ENCODE measurements around the gene C10orf71. TPM values are rescaled to one million over a fixed set of nuclear protein-coding genes. Genes with fewer than 3 reads are reported as not detected.

The C10orf71 gene
- polyA plus RNA-seq, 1 of the 3 experiments (the other 2 are of a cell fraction) = not detected

DNA sequence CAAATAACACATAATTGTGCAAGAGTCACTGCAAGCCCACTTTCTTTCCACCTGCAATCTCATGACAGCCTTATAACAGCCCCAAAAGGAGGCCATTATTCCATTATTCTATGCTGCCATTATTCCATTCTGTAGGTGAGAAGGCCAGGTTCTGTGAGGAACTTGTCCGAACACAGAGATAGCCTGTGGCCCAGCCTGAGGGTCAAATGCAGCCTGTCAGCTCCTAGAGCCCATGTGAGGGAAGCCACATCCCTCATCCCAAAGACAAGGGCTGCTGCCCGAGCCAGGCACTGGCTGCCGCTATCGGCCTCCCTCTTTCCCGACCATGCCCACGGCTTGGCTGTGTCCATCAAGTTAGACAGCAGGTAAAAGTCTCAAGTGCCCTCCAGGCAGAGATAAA is 24.1 kb upstream of the C10orf71 start (continued):
- TF ChIP-seq, protein P1, sequence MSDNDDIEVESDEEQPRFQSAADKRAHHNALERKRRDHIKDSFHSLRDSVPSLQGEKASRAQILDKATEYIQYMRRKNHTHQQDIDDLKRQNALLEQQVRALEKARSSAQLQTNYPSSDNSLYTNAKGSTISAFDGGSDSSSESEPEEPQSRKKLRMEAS (IDR thresholded peaks at IDR 0.05; ENCODE audit: low read depth) = no peak
- TF ChIP-seq TCF12 (IDR thresholded peaks at IDR 0.05) (no peak), RXRA (IDR thresholded peaks at IDR 0.05; ENCODE audit: borderline replicate concordance, low read depth) (no peak), SMC3 (IDR thresholded peaks at IDR 0.05; ENCODE audit: low read depth, low read length) (no peak)
- TF ChIP-seq, protein P2, sequence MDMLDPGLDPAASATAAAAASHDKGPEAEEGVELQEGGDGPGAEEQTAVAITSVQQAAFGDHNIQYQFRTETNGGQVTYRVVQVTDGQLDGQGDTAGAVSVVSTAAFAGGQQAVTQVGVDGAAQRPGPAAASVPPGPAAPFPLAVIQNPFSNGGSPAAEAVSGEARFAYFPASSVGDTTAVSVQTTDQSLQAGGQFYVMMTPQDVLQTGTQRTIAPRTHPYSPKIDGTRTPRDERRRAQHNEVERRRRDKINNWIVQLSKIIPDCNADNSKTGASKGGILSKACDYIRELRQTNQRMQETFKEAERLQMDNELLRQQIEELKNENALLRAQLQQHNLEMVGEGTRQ (IDR thresholded peaks at IDR 0.05; ENCODE audit: borderline replicate concordance, low read depth, low read length) = no peak

DNA sequence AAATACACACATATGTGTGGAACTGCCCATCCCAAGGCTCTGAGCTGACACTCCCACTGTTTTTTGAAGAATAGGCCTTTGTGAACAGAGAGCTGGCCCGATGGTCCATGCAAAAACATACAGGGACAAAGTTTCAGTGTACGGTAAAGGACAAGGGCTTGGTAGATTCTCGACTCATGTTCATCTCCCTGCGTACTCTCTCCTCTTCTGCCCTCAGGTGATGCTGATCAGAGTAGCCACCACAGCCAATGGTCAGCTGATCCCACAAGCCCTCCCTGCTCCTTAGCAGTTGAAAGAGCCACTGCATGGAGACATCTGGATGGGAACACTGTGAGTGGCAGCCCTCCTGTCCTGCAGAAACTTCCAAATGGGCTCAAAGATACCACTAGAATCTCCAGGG is 23.1 kb upstream of the C10orf71 start:
- Histone ChIP-seq H3K4me3 (ENCODE audit: low read depth in 2 of 2, low read length in 1 of 2) (no peak overlapping the region), H3K9ac (no peak overlapping the region), H4K20me1 (ENCODE audit: insufficient read depth) (no peaks in the 10 kb centered on the region), H3K4me1 (ENCODE audit: control insufficient read depth in 1 of 2, insufficient read depth in 2 of 2, low read depth in 1 of 2, low read length in 1 of 2) (peaks cover 0 to 18% of the 10 kb centered on the region in 2 experiments; a peak in 1 of 4 replicates), H3K9me3 (no peaks in the 10 kb centered on the region), H3K4me2 (no peak overlapping the region), H3K9me2 (no peaks in the 10 kb centered on the region), H3K36me3 (replicated peaks in 1 of 2; ENCODE audit: control insufficient read depth in 1 of 2, insufficient read depth in 2 of 2, low read length in 1 of 2) (no peaks in the 10 kb centered on the region), H3F3A (replicated peaks; ENCODE audit: insufficient read depth) (no peaks in the 10 kb centered on the region), H3K27ac (ENCODE audit: low read depth in 2 of 2, low read length in 1 of 2) (no peak overlapping the region), H3K27me3 (ENCODE audit: insufficient read depth) (no peaks in the 10 kb centered on the region), H2AFZ (ENCODE audit: low read depth) (no peak overlapping the region), H3K79me2 (ENCODE audit: insufficient read depth) (no peaks in the 10 kb centered on the region)
- POLR2A ChIA-PET = no interaction called here
- CTCF ChIA-PET = no interaction called here
- TF ChIP-seq ELF1 (IDR thresholded peaks at IDR 0.05) (no peak), TCF12 (IDR thresholded peaks at IDR 0.05) (no peak), RCOR1 (IDR thresholded peaks at IDR 0.05; ENCODE audit: low read length) (no peak), SIN3A (IDR thresholded peaks at IDR 0.05; ENCODE audit: borderline replicate concordance, low read depth, low read length) (no peak), NRF1 (IDR thresholded peaks at IDR 0.05; ENCODE audit: low read depth, low read length) (no peak), RFX5 (IDR thresholded peaks at IDR 0.05; ENCODE audit: low read length) (no peak), EZH2phosphoT487 (IDR thresholded peaks at IDR 0.05; ENCODE audit: borderline replicate concordance, low read depth) (no peak), CHD2 (IDR thresholded peaks at IDR 0.05; ENCODE audit: low read length, partially characterized antibody) (no peak), MXI1 (IDR thresholded peaks at IDR 0.05; ENCODE audit: low read depth, low read length) (no peak), GABPA (IDR thresholded peaks at IDR 0.05; ENCODE audit: low read depth) (no peak)
- TF ChIP-seq, protein P3, sequence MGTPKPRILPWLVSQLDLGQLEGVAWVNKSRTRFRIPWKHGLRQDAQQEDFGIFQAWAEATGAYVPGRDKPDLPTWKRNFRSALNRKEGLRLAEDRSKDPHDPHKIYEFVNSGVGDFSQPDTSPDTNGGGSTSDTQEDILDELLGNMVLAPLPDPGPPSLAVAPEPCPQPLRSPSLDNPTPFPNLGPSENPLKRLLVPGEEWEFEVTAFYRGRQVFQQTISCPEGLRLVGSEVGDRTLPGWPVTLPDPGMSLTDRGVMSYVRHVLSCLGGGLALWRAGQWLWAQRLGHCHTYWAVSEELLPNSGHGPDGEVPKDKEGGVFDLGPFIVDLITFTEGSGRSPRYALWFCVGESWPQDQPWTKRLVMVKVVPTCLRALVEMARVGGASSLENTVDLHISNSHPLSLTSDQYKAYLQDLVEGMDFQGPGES (IDR thresholded peaks at IDR 0.05; ENCODE audit: low read depth, low read length) = no peak
- TF ChIP-seq, protein P4, sequence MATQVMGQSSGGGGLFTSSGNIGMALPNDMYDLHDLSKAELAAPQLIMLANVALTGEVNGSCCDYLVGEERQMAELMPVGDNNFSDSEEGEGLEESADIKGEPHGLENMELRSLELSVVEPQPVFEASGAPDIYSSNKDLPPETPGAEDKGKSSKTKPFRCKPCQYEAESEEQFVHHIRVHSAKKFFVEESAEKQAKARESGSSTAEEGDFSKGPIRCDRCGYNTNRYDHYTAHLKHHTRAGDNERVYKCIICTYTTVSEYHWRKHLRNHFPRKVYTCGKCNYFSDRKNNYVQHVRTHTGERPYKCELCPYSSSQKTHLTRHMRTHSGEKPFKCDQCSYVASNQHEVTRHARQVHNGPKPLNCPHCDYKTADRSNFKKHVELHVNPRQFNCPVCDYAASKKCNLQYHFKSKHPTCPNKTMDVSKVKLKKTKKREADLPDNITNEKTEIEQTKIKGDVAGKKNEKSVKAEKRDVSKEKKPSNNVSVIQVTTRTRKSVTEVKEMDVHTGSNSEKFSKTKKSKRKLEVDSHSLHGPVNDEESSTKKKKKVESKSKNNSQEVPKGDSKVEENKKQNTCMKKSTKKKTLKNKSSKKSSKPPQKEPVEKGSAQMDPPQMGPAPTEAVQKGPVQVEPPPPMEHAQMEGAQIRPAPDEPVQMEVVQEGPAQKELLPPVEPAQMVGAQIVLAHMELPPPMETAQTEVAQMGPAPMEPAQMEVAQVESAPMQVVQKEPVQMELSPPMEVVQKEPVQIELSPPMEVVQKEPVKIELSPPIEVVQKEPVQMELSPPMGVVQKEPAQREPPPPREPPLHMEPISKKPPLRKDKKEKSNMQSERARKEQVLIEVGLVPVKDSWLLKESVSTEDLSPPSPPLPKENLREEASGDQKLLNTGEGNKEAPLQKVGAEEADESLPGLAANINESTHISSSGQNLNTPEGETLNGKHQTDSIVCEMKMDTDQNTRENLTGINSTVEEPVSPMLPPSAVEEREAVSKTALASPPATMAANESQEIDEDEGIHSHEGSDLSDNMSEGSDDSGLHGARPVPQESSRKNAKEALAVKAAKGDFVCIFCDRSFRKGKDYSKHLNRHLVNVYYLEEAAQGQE (IDR thresholded peaks at IDR 0.05; ENCODE audit: low read depth, low read length) = no peak
- TF ChIP-seq, protein P1 (IDR thresholded peaks at IDR 0.05; ENCODE audit: low read depth) = no peak
- no peak for DNase-seq
- 55% methylated on average over 4 of the region's 4 CpGs for WGBS (ENCODE audit: low lambda C conversion rate)

All from SK-N-SH (cell line).